RWPE2 (cell line): Measurements from ENCODE around the gene CA6.

Experiments used
- ATAC-seq: fragments of 200-7000 bp; cut with Tn5 transposase; 3 replicates; pipeline ENCODE4 v1.9.1; 2021; ENCODE audit warnings: low read depth
- DNase-seq: peaks from one replicate; pipeline ENCODE4 v3.0.0-alpha.2; 2020; ENCODE audit warnings: low spot score
- H3K27ac ChIP-seq: fragments of 450-650 bp; 2 replicates; pipeline ENCODE4 v1.5.1; 2017; ENCODE audit warnings: mild to moderate bottlenecking; ENCODE audit not compliant: poor library complexity, severe bottlenecking
- H3K27me3 ChIP-seq: fragments of 250-450 bp; sonication (Bioruptor Pico); 2 replicates; pipeline ENCODE4 v1.5.1; 2021; ENCODE audit warnings: mild to moderate bottlenecking, moderate library complexity; ENCODE audit not compliant: insufficient read depth, poor library complexity, severe bottlenecking
- H3K36me3 ChIP-seq: fragments of 250-450 bp; sonication (Bioruptor Pico); 2 replicates; pipeline ENCODE4 v1.5.1; 2020; ENCODE audit warnings: low read depth, mild to moderate bottlenecking, moderate library complexity
- H3K4me1 ChIP-seq: fragments of 250-450 bp; sonication (Bioruptor Pico); 2 replicates; pipeline ENCODE4 v1.5.1; 2021; ENCODE audit warnings: mild to moderate bottlenecking, moderate library complexity; ENCODE audit not compliant: insufficient read depth, poor library complexity, severe bottlenecking
- H3K4me3 ChIP-seq: fragments of 250-450 bp; sonication (Bioruptor Pico); 2 replicates; pipeline ENCODE4 v1.5.1; 2021; ENCODE audit warnings: mild to moderate bottlenecking, moderate library complexity; ENCODE audit not compliant: severe bottlenecking
- H3K9me3 ChIP-seq: fragments of 250-450 bp; sonication (Bioruptor Pico); 2 replicates; pipeline ENCODE4 v1.5.1; 2021; ENCODE audit warnings: mild to moderate bottlenecking, moderate library complexity; ENCODE audit not compliant: severe bottlenecking
- TF ChIP-seq, protein P1 (sequence below): fragments of 450-650 bp; IDR thresholded peaks from one replicate; pipeline ENCODE4 v1.5.1; 2017; ENCODE audit warnings: mild to moderate bottlenecking, moderate library complexity; ENCODE audit not compliant: poor library complexity, severe bottlenecking

CA6 gene

DNA sequence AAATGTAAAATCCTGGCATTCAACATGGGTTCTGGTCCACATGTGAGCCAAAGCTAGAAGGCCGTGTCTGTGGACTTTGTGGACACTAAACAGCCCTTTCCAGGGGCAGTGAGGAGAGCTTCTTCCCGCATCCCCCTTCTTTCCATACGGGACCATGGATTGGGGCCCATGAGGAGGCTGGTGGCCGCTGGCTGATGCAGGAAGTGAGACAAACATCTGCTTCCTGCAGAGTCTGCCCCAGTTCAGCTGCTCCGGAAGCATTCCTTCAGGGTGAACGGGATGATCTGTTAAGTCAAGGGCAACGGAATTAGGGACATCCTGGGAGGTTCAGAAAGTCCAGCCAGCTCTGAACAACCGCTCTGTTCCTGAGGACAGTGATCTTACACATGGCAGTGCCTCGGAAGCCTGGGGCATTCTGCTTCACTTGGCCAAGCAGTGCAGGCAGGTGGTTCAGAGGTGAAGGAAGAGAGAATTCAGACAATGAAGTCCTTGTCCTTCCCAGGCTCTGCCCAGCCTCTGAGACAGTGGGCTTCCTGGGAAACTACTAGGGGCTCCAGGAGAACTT is 1.5 kb downstream of the CA6 start:
- no peaks in the 10 kb centered on the region for H3K27me3 ChIP-seq
- TF ChIP-seq, protein P1, sequence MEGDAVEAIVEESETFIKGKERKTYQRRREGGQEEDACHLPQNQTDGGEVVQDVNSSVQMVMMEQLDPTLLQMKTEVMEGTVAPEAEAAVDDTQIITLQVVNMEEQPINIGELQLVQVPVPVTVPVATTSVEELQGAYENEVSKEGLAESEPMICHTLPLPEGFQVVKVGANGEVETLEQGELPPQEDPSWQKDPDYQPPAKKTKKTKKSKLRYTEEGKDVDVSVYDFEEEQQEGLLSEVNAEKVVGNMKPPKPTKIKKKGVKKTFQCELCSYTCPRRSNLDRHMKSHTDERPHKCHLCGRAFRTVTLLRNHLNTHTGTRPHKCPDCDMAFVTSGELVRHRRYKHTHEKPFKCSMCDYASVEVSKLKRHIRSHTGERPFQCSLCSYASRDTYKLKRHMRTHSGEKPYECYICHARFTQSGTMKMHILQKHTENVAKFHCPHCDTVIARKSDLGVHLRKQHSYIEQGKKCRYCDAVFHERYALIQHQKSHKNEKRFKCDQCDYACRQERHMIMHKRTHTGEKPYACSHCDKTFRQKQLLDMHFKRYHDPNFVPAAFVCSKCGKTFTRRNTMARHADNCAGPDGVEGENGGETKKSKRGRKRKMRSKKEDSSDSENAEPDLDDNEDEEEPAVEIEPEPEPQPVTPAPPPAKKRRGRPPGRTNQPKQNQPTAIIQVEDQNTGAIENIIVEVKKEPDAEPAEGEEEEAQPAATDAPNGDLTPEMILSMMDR = no peak
- no peak overlapping the region for H3K4me3 ChIP-seq
- H3K27ac ChIP-seq = no peak overlapping the region
- H3K36me3 ChIP-seq = no peaks in the 10 kb centered on the region
- H3K4me1 ChIP-seq = no peaks in the 10 kb centered on the region
- DNase-seq (no peak), ATAC-seq (no peak)
- no peaks in the 10 kb centered on the region for H3K9me3 ChIP-seq

DNA sequence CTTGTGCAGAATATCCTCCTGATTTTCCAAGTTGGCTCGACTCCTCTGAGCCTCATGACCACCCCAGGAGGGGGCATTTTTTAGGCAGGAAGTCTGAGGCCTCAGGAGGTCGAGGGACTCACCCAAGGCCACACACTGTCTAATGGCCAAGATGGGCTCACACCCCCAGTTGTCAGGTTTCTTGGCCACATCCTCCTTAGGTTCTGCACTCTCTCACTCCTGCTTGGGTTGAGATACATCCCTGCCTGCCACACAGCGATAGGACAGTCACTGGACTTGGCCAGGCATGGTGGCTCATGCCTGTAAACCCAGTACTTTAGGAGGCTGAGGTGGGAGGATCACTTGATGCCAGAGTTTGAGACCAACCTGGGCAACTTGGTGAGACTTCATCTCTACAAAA is 4.6 kb downstream of the CA6 start:
- no peaks in the 10 kb centered on the region for H3K9me3 ChIP-seq
- no peaks in the 10 kb centered on the region for H3K27me3 ChIP-seq
- no peaks in the 10 kb centered on the region for H3K4me1 ChIP-seq
- ATAC-seq (no peak), DNase-seq (no peak)
- TF ChIP-seq, protein P1 = no peak
- H3K4me3 ChIP-seq = no peak overlapping the region
- no peak overlapping the region for H3K27ac ChIP-seq
- H3K36me3 ChIP-seq = no peaks in the 10 kb centered on the region

DNA sequence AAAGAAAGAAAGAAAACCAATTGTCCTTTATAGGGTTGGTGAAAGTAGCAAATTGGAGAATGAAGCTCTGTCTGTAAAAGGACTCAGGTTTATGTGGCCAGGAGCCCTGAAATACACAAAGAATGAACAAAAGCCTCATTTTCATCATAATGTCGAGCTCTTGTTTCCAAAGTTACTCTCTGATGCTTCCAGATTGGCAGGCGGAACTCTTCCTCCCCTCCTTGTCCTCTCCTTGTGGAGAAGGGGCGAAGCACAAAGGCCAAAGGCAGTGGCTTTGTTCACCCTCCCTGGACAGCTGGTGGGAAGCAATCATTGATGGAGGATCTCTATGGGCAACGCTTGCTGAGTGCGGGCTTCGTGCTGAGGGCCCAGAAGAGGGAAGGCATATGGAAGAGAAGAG is 5.6 kb downstream of the CA6 start:
- no peak overlapping the region for H3K4me3 ChIP-seq
- no peaks in the 10 kb centered on the region for H3K27me3 ChIP-seq
- H3K36me3 ChIP-seq = no peaks in the 10 kb centered on the region
- no peak overlapping the region for H3K27ac ChIP-seq
- DNase-seq (no peak), ATAC-seq (no peak)
- H3K4me1 ChIP-seq = no peaks in the 10 kb centered on the region
- TF ChIP-seq, protein P1 = no peak
- H3K9me3 ChIP-seq = no peaks in the 10 kb centered on the region

DNA sequence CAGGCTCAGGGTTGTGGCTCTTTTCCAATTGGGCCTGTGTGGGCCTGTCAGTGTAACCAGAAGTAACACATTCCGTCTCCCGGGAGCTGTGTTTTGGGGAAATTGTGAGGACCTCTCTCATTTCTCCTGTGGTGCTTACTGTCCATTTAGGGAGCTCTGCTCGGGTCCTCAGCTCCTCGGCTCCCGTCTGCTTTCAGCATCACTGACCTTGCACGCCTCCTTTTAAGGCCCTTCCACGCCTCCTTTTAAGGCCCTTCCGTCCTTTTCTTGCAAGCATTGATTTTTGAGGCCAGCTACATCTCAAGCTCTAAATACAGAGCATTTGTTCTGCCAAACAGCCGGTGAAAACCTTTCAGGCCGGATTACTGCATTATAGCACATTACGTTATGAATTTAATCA is 9.7 kb downstream of the CA6 start:
- H3K36me3 ChIP-seq = no peaks in the 10 kb centered on the region
- H3K4me1 ChIP-seq = no peaks in the 10 kb centered on the region
- DNase-seq (no peak), ATAC-seq (no peak)
- H3K9me3 ChIP-seq = no peaks in the 10 kb centered on the region
- H3K27me3 ChIP-seq = no peaks in the 10 kb centered on the region
- no peak overlapping the region for H3K4me3 ChIP-seq
- H3K27ac ChIP-seq = no peak overlapping the region
- TF ChIP-seq, protein P1 = no peak

DNA sequence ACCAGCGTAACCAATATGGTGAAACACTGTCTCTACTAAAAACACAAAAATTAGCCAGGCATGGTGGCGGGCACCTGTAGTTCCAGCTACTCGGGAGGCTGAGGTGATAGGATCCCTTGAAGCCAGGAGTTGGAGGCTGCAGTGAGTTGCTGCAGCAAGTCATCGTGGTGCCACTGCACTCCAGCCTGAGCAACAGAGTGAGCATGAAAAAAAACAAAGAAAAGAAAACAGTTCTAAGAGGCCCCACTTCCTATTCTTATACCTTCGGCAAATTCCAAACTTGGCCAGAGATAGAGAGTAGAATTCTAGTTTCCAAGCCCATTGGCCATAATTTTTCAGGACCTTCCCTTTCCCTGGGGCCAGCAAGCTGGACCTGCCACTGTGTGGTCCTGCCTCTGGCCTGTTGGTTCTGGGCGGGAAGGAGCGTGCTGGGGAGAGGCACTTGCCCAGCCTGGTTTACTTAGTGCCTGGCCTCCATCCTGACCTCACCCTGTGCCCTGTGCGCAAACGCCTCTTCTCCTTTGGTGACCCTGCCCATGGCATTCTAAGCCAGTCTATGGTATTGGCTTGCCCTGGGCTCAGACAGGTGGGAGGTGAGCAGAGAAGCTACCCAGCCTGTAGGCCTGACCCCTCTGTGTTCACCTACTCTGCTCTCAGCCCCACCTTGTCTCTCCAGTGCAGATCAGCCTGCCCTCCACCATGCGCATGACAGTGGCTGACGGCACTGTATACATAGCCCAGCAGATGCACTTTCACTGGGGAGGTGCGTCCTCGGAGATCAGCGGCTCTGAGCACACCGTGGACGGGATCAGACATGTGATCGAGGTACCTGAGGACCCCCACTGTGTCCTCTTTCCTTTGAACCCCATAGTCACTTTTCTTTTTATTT is 11.0 kb downstream of the CA6 start:
- H3K4me3 ChIP-seq = no peak overlapping the region
- DNase-seq (no peak), ATAC-seq (no peak)
- H3K36me3 ChIP-seq = no peaks in the 10 kb centered on the region
- no peaks in the 10 kb centered on the region for H3K4me1 ChIP-seq
- TF ChIP-seq, protein P1 = no peak
- no peaks in the 10 kb centered on the region for H3K9me3 ChIP-seq
- H3K27me3 ChIP-seq = no peaks in the 10 kb centered on the region
- H3K27ac ChIP-seq = no peak overlapping the region
